GM21737 (cell line): ENCODE data around the gene UBASH3B.
"Not testable (repeated sequence)": the region's sequence is repeated elsewhere in the genome, so short reads cannot be mapped to it uniquely, and the experiment has no call there.

Source experiments
- ATAC-seq: cut with Tn5 transposase; IDR thresholded peaks from one replicate; pipeline ENCODE4 v1.9.1; 2021; ENCODE audit warnings: mild to moderate bottlenecking, moderate library complexity; ENCODE audit not compliant: unreplicated experiment

UBASH3B gene

GRCh38 chr11:122836916-122837315 is 181.4 kb downstream of the UBASH3B start:
- ATAC-seq, result no peak

- ATAC-seq, result no peak
Measured at GRCh38 chr11:122837528-122838346, 182.2 kb downstream of the UBASH3B start.

- ATAC-seq, result peak; percentile 73
Measured at GRCh38 chr11:122843281-122844141, 188.0 kb downstream of the UBASH3B start.

GRCh38 chr11:122847466-122847865 is 191.9 kb downstream of the UBASH3B start:
- no peak for ATAC-seq

- no peak for ATAC-seq
Measured at GRCh38 chr11:122848186-122848585, 192.7 kb downstream of the UBASH3B start.

GRCh38 chr11:122850076-122850631 is 194.6 kb downstream of the UBASH3B start:
- no peak for ATAC-seq

GRCh38 chr11:122851366-122851966 is 195.9 kb downstream of the UBASH3B start:
- ATAC-seq, result peak; percentile 65

GRCh38 chr11:122852074-122852795 is 196.7 kb downstream of the UBASH3B start:
- no peak for ATAC-seq

GRCh38 chr11:122852796-122853160 is 197.3 kb downstream of the UBASH3B start:
- no peak for ATAC-seq

GRCh38 chr11:122853261-122853660 is 197.7 kb downstream of the UBASH3B start:
- no peak for ATAC-seq

GRCh38 chr11:122853971-122854446 is 198.5 kb downstream of the UBASH3B start:
- no peak for ATAC-seq

GRCh38 chr11:122861631-122862030 is 206.1 kb downstream of the UBASH3B start:
- ATAC-seq, result no peak

GRCh38 chr11:122862091-122862490 is 206.6 kb downstream of the UBASH3B start:
- ATAC-seq, result no peak

GRCh38 chr11:122863154-122863553 is 207.6 kb downstream of the UBASH3B start:
- not testable (repeated sequence) for ATAC-seq

- ATAC-seq, result no peak
Measured at GRCh38 chr11:122863704-122864326, 208.3 kb downstream of the UBASH3B start.
